Tibial nerve (tissue), 4 donors: ENCODE measurements around the gene DCTN5. TPM values are rescaled to one million over a fixed set of nuclear protein-coding genes. Genes with fewer than 3 reads are reported as not detected.

Experiments
- DNase-seq, 2 donors: peaks; one replicate each; pipeline ENCODE4 v3.0.0-alpha.2; 2019; ENCODE audit warnings: low spot score in 2 of 2
- H3K27ac ChIP-seq, 4 donors: fragments of 200-600 bp; sonication (generic) in 3 of 4; one replicate each; pipeline ENCODE4 v1.5.1; 2017 to 2019; ENCODE audit warnings: mild to moderate bottlenecking in 1 of 4
- H3K27me3 ChIP-seq, 2 donors: fragments of 200-600 bp; sonication (generic) in 1 of 2; one replicate each; pipeline versions ENCODE4 v1.5.1 to v1.6.0; 2017 to 2019
- H3K36me3 ChIP-seq, 3 donors: fragments of 200-600 bp; sonication (generic); one replicate each; pipeline ENCODE4 v1.5.1; 2018 to 2019
- H3K4me1 ChIP-seq, 4 donors: fragments of 200-600 bp; sonication (generic) in 3 of 4; one replicate each; pipeline ENCODE4 v1.5.1; 2017 to 2019
- H3K4me3 ChIP-seq, 4 donors: fragments of 200-600 bp; sonication (generic) in 3 of 4; one replicate each; pipeline ENCODE4 v1.5.1; 2017 to 2019; ENCODE audit warnings: mild to moderate bottlenecking in 1 of 4, moderate library complexity in 1 of 4
- H3K9me3 ChIP-seq, 4 donors: fragments of 200-600 bp; sonication (generic) in 3 of 4; one replicate each; pipeline ENCODE4 v1.5.1; 2017 to 2019
- CTCF ChIP-seq, 5 experiments: fragments of 200-600 bp in 3 of 5; fragments of 450-650 bp in 2 of 5; sonication (generic) in 3 of 5; IDR thresholded peaks; one replicate each; pipeline ENCODE4 v1.5.1; 2016 to 2019; ENCODE audit warnings: antibody characterized with exemption in 5 of 5, mild to moderate bottlenecking in 3 of 5, moderate library complexity in 2 of 5
- EP300 ChIP-seq, 2 donors: sonication (generic); formaldehyde crosslinking; IDR thresholded peaks; one replicate each; pipeline ENCODE4 v1.6.1; 2017; ENCODE audit warnings: antibody characterized with exemption in 2 of 2, mild to moderate bottlenecking in 1 of 2
- POLR2A ChIP-seq, 2 donors: fragments of 450-650 bp; IDR thresholded peaks; one replicate each; pipeline ENCODE4 v1.6.1; 2017; ENCODE audit warnings: antibody characterized with exemption in 2 of 2, mild to moderate bottlenecking in 2 of 2, moderate library complexity in 2 of 2
- WGBS, 2 donors: methylation state at CpG; one replicate each; pipeline ENCODE4 v1.1.5; 2018; 5-methylcytosine and 5-hydroxymethylcytosine counted together
- total RNA-seq, 4 donors: library from RNA; depleted of rRNA; stranded (reverse); fragments of >200 nt; gene quantifications; one replicate each; pipeline ENCODE4 v1.1.0, GENCODE V29; 2016

DCTN5 gene
- total RNA-seq, 4 donors from 2014 or later: 23.1 to 28.8 (median 27.3) TPM

GRCh38 chr16:23673971-23674614 lies 32.8 kb downstream of the DCTN5 start:
- H3K4me3 ChIP-seq: no peak overlapping the region
- H3K27ac ChIP-seq: no peak overlapping the region
- no peak for DNase-seq
- H3K9me3 ChIP-seq: no peaks in the 10 kb centered on the region
- WGBS, 2 donors: 66 to 78% methylated on average over 8 of the region's 8 CpGs
- no peaks in the 10 kb centered on the region for H3K27me3 ChIP-seq
- peaks cover 0 to 13% (median 9%) of the 10 kb centered on the region in 4 donors for H3K4me1 ChIP-seq
- TF ChIP-seq POLR2A (IDR thresholded peaks at IDR 0.05) (no peak), CTCF (IDR thresholded peaks at IDR 0.05) (no peak), EP300 (IDR thresholded peaks at IDR 0.05) (no peak)
- H3K36me3 ChIP-seq: peaks cover 0 to 57% (median 0%) of the 10 kb centered on the region in 3 donors

GRCh38 chr16:23676924-23677480 lies 35.7 kb downstream of the DCTN5 start:
- TF ChIP-seq CTCF (IDR thresholded peaks at IDR 0.05): no peak
- TF ChIP-seq POLR2A (IDR thresholded peaks at IDR 0.05): no peak
- no peak for TF ChIP-seq EP300 (IDR thresholded peaks at IDR 0.05)
- H3K9me3 ChIP-seq: no peaks in the 10 kb centered on the region
- H3K36me3 ChIP-seq: peaks cover 0 to 50% (median 0%) of the 10 kb centered on the region in 3 donors
- H3K27ac ChIP-seq: no peak overlapping the region
- no peak overlapping the region for H3K4me3 ChIP-seq
- H3K4me1 ChIP-seq: peaks cover 0 to 18% (median 13%) of the 10 kb centered on the region in 4 donors
- H3K27me3 ChIP-seq: no peaks in the 10 kb centered on the region
- WGBS, 2 donors: 98 to 100% methylated on average over 2 of the region's 2 CpGs
- no peak for DNase-seq

GRCh38 chr16:23678430-23679273 lies 37.4 kb downstream of the DCTN5 start, which contains the start of gene PLK1:
TSS of gene PLK1 (plus strand) at chr16:23678889. CDS start at chr16:23678933, 44 bp downstream.
- no peak within 1 kb of the TSS for H3K27ac ChIP-seq
- WGBS, 2 donors: 1% methylated on average over 34 to 67 of the region's 75 CpGs
- peaks cover 0 to 47% (median 0%) of the 10 kb centered on the region in 3 donors for H3K36me3 ChIP-seq
- TF ChIP-seq POLR2A (IDR thresholded peaks at IDR 0.05) (no peak), EP300 (IDR thresholded peaks at IDR 0.05) (peak in 1 of 2 donors; percentile 26), CTCF (IDR thresholded peaks at IDR 0.05) (peak in 1 of 5 experiments; percentile 17)
- peaks cover 0 to 18% (median 13%) of the 10 kb centered on the region in 4 donors for H3K4me1 ChIP-seq
- H3K9me3 ChIP-seq: no peaks in the 10 kb centered on the region
- DNase-seq: peak; percentile 41 to 50
- H3K4me3 ChIP-seq: peak within 1 kb of the TSS; percentile 29 to 58 (median 43)
- H3K27me3 ChIP-seq: no peaks in the 10 kb centered on the region

GRCh38 chr16:23679274-23679985 lies 38.2 kb downstream of the DCTN5 start:
- Histone ChIP-seq H3K4me1 (peaks cover 0 to 18% (median 13%) of the 10 kb centered on the region in 4 donors), H3K4me3 (peak overlapping the region; percentile 29 to 58 (median 43)), H3K36me3 (peaks cover 0 to 47% (median 0%) of the 10 kb centered on the region in 3 donors), H3K27me3 (no peaks in the 10 kb centered on the region), H3K9me3 (no peaks in the 10 kb centered on the region), H3K27ac (no peak overlapping the region)
- WGBS, 2 donors: 10 to 11% methylated on average over 23 to 24 of the region's 24 CpGs
- DNase-seq: no peak
- no peak for TF ChIP-seq POLR2A (IDR thresholded peaks at IDR 0.05)
- TF ChIP-seq EP300 (IDR thresholded peaks at IDR 0.05): no peak
- TF ChIP-seq CTCF (IDR thresholded peaks at IDR 0.05): no peak
